Neuronal stem cell (in vitro differentiated cells): ENCODE results near the gene SPAG16.

ENCODE experiments used
- DNase-seq: peaks from one replicate; pipeline ENCODE4 v3.0.0-alpha.2; 2013; ENCODE audit warnings: low spot score
- H2AFZ ChIP-seq: one replicate; pipeline ENCODE4 v1.6.1; 2013; ENCODE audit warnings: mild to moderate bottlenecking, low read length, inconsistent platforms
- H2AK5ac ChIP-seq: 2 replicates; pipeline ENCODE4 v1.6.1; 2013; ENCODE audit warnings: low read depth, mild to moderate bottlenecking, inconsistent platforms, low read length, moderate library complexity, mixed read lengths
- H2BK120ac ChIP-seq: 2 replicates; pipeline ENCODE4 v1.6.1; 2013; ENCODE audit warnings: low read depth, mild to moderate bottlenecking, inconsistent platforms, low read length, moderate library complexity, mixed read lengths
- H2BK12ac ChIP-seq: one replicate; pipeline ENCODE4 v1.6.1; 2013; ENCODE audit warnings: low read length, inconsistent platforms
- H2BK15ac ChIP-seq: 2 replicates; pipeline ENCODE4 v1.6.1; 2013; ENCODE audit warnings: mild to moderate bottlenecking, low read length, inconsistent platforms, mixed read lengths
- H2BK5ac ChIP-seq: one replicate; pipeline ENCODE4 v1.6.1; 2013; ENCODE audit warnings: inconsistent platforms, mild to moderate bottlenecking, low read length, moderate library complexity
- H3K14ac ChIP-seq: one replicate; pipeline ENCODE4 v1.6.1; 2013; ENCODE audit warnings: low read length, inconsistent platforms
- H3K18ac ChIP-seq: 2 replicates; pipeline ENCODE4 v1.6.1; 2013; ENCODE audit warnings: low read length, inconsistent platforms
- H3K23ac ChIP-seq: 2 replicates; pipeline ENCODE4 v1.6.1; 2013; ENCODE audit warnings: low read depth, mild to moderate bottlenecking, mixed read lengths, low read length, inconsistent platforms; ENCODE audit not compliant: poor library complexity
- H3K27ac ChIP-seq: replicated peaks from 3 replicates; pipeline ENCODE4 v1.5.1; 2013; ENCODE audit warnings: low read length, inconsistent platforms
- H3K27me3 ChIP-seq, 3 experiments: 2 replicates each; pipeline ENCODE4 v1.6.1; 2013; ENCODE audit warnings: low read length in 3 of 3, mild to moderate bottlenecking in 2 of 3, inconsistent platforms in 1 of 3, low read depth in 1 of 3, mixed read lengths in 1 of 3, moderate library complexity in 1 of 3; ENCODE audit not compliant: control insufficient read depth in 3 of 3, insufficient read depth in 3 of 3
- H3K36me3 ChIP-seq, 2 donors: replicated peaks in 1 of 2; 2 replicates each; pipeline ENCODE4 v1.6.1; 2013; ENCODE audit warnings: low read length in 2 of 2; ENCODE audit not compliant: control insufficient read depth in 2 of 2, insufficient read depth in 2 of 2
- H3K4ac ChIP-seq: 2 replicates; pipeline ENCODE4 v1.6.1; 2013; ENCODE audit warnings: inconsistent platforms, mild to moderate bottlenecking, low read length, moderate library complexity
- H3K4me1 ChIP-seq, 2 donors: 1 replicate in 1 of 2; 2 replicates in 1 of 2; pipeline ENCODE4 v1.6.1; 2013; ENCODE audit warnings: low read length in 2 of 2, low read depth in 1 of 2; ENCODE audit not compliant: control insufficient read depth in 2 of 2, insufficient read depth in 1 of 2
- H3K4me2 ChIP-seq: one replicate; pipeline ENCODE4 v1.6.1; 2013; ENCODE audit warnings: mild to moderate bottlenecking, low read length, inconsistent platforms; ENCODE audit not compliant: insufficient read depth, poor library complexity, severe bottlenecking
- H3K4me3 ChIP-seq, 2 donors: 2 replicates each; pipeline ENCODE4 v1.5.1; 2013; ENCODE audit warnings: low read length in 2 of 2, mild to moderate bottlenecking in 2 of 2, inconsistent platforms in 1 of 2, moderate library complexity in 1 of 2
- H3K79me1 ChIP-seq: one replicate; pipeline ENCODE4 v1.6.1; 2013; ENCODE audit warnings: low read depth, mild to moderate bottlenecking, inconsistent platforms, low read length, moderate library complexity
- H3K9ac ChIP-seq: one replicate; pipeline ENCODE4 v1.6.1; 2013; ENCODE audit warnings: mild to moderate bottlenecking, low read depth, low read length, inconsistent platforms; ENCODE audit not compliant: poor library complexity
- H3K9me3 ChIP-seq, 2 donors: replicated peaks in 1 of 2; 2 replicates each; pipeline versions ENCODE3 to v1.6.1; 2013; ENCODE audit warnings: low read length in 2 of 2, mild to moderate bottlenecking in 2 of 2, inconsistent platforms in 1 of 2, low read depth in 1 of 2, mixed read lengths in 1 of 2, moderate library complexity in 1 of 2; ENCODE audit not compliant: control insufficient read depth in 2 of 2, insufficient read depth in 1 of 2
- H4K8ac ChIP-seq: one replicate; pipeline ENCODE4 v1.6.1; 2013; ENCODE audit warnings: low read depth, mild to moderate bottlenecking, inconsistent platforms, low read length, moderate library complexity
- H4K91ac ChIP-seq: one replicate; pipeline ENCODE4 v1.6.1; 2013; ENCODE audit warnings: low read length, low read depth, mild to moderate bottlenecking, inconsistent platforms; ENCODE audit not compliant: poor library complexity
- WGBS, 2 donors: extraction: QIAGEN DNeasy Blood & Tissue Kit; methylation state at CpG; one replicate each; pipeline ENCODE4 v1.1.7; 2013; ENCODE audit warnings: missing lambda C conversion rate in 2 of 2, mixed read lengths in 1 of 2; ENCODE audit not compliant: insufficient read length in 2 of 2, insufficient replicate concordance in 1 of 2; ENCODE audit errors: extremely low coverage in 2 of 2; 5-methylcytosine and 5-hydroxymethylcytosine counted together

The SPAG16 gene

GRCh38 chr2:214376618-214377285 lies 1092.5 kb downstream of the SPAG16 start:
- no peak overlapping the region for H3K18ac ChIP-seq
- peak overlapping the region; percentile 27 for H2AFZ ChIP-seq
- no peak overlapping the region for H2BK120ac ChIP-seq
- no peaks in the 10 kb centered on the region for H3K79me1 ChIP-seq
- no peak overlapping the region for H3K4ac ChIP-seq
- H2BK5ac ChIP-seq: no peak overlapping the region
- H3K36me3 ChIP-seq: no peaks in the 10 kb centered on the region
- no peak overlapping the region for H3K9ac ChIP-seq
- no peaks in the 10 kb centered on the region for H3K4me1 ChIP-seq
- DNase-seq: no peak
- no peak overlapping the region for H3K23ac ChIP-seq
- H2AK5ac ChIP-seq: no peak overlapping the region
- H3K4me3 ChIP-seq: no peak overlapping the region
- H3K9me3 ChIP-seq: no peaks in the 10 kb centered on the region
- H4K8ac ChIP-seq: no peak overlapping the region
- H3K27ac ChIP-seq: no peak overlapping the region
- no peak overlapping the region for H2BK12ac ChIP-seq
- H3K4me2 ChIP-seq: no peak overlapping the region
- no peaks in the 10 kb centered on the region for H3K27me3 ChIP-seq
- no peak overlapping the region for H4K91ac ChIP-seq
- H2BK15ac ChIP-seq: no peak overlapping the region
- H3K14ac ChIP-seq: no peak overlapping the region
- no CpG with 5 or more reads among the region's 7 CpGs for WGBS, 2 donors

- no peak overlapping the region for H3K9ac ChIP-seq
- no peak overlapping the region for H3K18ac ChIP-seq
- DNase-seq: no peak
- no peaks in the 10 kb centered on the region for H3K4me1 ChIP-seq
- no peaks in the 10 kb centered on the region for H3K79me1 ChIP-seq
- H4K8ac ChIP-seq: no peak overlapping the region
- H3K14ac ChIP-seq: no peak overlapping the region
- H3K9me3 ChIP-seq: no peaks in the 10 kb centered on the region
- H2BK5ac ChIP-seq: no peak overlapping the region
- H3K4ac ChIP-seq: no peak overlapping the region
- no peak overlapping the region for H2BK12ac ChIP-seq
- no peaks in the 10 kb centered on the region for H3K27me3 ChIP-seq
- H3K27ac ChIP-seq: no peak overlapping the region
- H3K4me3 ChIP-seq: no peak overlapping the region
- no peak overlapping the region for H2BK15ac ChIP-seq
- no peak overlapping the region for H3K4me2 ChIP-seq
- H3K36me3 ChIP-seq: no peaks in the 10 kb centered on the region
- WGBS, 2 donors: no CpG with 5 or more reads among the region's 5 CpGs
- H2AK5ac ChIP-seq: no peak overlapping the region
- H2AFZ ChIP-seq: no peak overlapping the region
- H2BK120ac ChIP-seq: no peak overlapping the region
- H3K23ac ChIP-seq: no peak overlapping the region
- H4K91ac ChIP-seq: no peak overlapping the region
These were observed 1093.0 kb downstream of the SPAG16 start for GRCh38 chr2:214377286-214377624.

- no peak for DNase-seq
- H3K4me3 ChIP-seq: no peak overlapping the region
- H2BK5ac ChIP-seq: no peak overlapping the region
- no peaks in the 10 kb centered on the region for H3K79me1 ChIP-seq
- no peaks in the 10 kb centered on the region for H3K4me1 ChIP-seq
- no peak overlapping the region for H4K8ac ChIP-seq
- no peak overlapping the region for H2AFZ ChIP-seq
- H4K91ac ChIP-seq: no peak overlapping the region
- H3K9ac ChIP-seq: no peak overlapping the region
- H3K9me3 ChIP-seq: no peaks in the 10 kb centered on the region
- H3K4ac ChIP-seq: no peak overlapping the region
- no peak overlapping the region for H2AK5ac ChIP-seq
- H2BK120ac ChIP-seq: no peak overlapping the region
- no peak overlapping the region for H2BK12ac ChIP-seq
- H3K18ac ChIP-seq: no peak overlapping the region
- H3K27me3 ChIP-seq: no peaks in the 10 kb centered on the region
- H3K23ac ChIP-seq: no peak overlapping the region
- no peak overlapping the region for H3K14ac ChIP-seq
- no peak overlapping the region for H3K27ac ChIP-seq
- H2BK15ac ChIP-seq: no peak overlapping the region
- H3K36me3 ChIP-seq: no peaks in the 10 kb centered on the region
- H3K4me2 ChIP-seq: no peak overlapping the region
- WGBS, 2 donors: no CpG with 5 or more reads among the region's 3 CpGs
These were observed 1094.3 kb downstream of the SPAG16 start for GRCh38 chr2:214378455-214379103.

GRCh38 chr2:214379227-214379626 lies 1095.0 kb downstream of the SPAG16 start:
- DNase-seq: no peak
- H2AFZ ChIP-seq: no peak overlapping the region
- no peaks in the 10 kb centered on the region for H3K27me3 ChIP-seq
- H3K79me1 ChIP-seq: no peaks in the 10 kb centered on the region
- WGBS, 2 donors: no CpG with 5 or more reads among the region's 1 CpG
- no peak overlapping the region for H2BK120ac ChIP-seq
- no peak overlapping the region for H3K4me2 ChIP-seq
- H3K9ac ChIP-seq: no peak overlapping the region
- H2AK5ac ChIP-seq: no peak overlapping the region
- H2BK12ac ChIP-seq: no peak overlapping the region
- H3K4me3 ChIP-seq: no peak overlapping the region
- no peak overlapping the region for H2BK15ac ChIP-seq
- H3K18ac ChIP-seq: no peak overlapping the region
- H4K8ac ChIP-seq: no peak overlapping the region
- H3K27ac ChIP-seq: no peak overlapping the region
- no peak overlapping the region for H4K91ac ChIP-seq
- no peak overlapping the region for H3K4ac ChIP-seq
- H2BK5ac ChIP-seq: no peak overlapping the region
- H3K23ac ChIP-seq: no peak overlapping the region
- no peaks in the 10 kb centered on the region for H3K9me3 ChIP-seq
- no peaks in the 10 kb centered on the region for H3K36me3 ChIP-seq
- no peaks in the 10 kb centered on the region for H3K4me1 ChIP-seq
- no peak overlapping the region for H3K14ac ChIP-seq
